Mesenchymal stem cell (in vitro differentiated cells and primary cell): ENCODE measurements around the gene MYBPC2.

Source experiments
- DNase-seq: peaks from one replicate; pipeline ENCODE4 v3.0.0-alpha.2; 2013
- H2AFZ ChIP-seq: one replicate; pipeline ENCODE4 v1.6.1; 2013; ENCODE audit warnings: low read depth, mild to moderate bottlenecking, control low read depth, inconsistent platforms, low read length, moderate library complexity
- H2AK5ac ChIP-seq: 2 replicates; pipeline ENCODE4 v1.6.1; 2013; ENCODE audit warnings: low read length, moderate library complexity, mild to moderate bottlenecking, inconsistent platforms; ENCODE audit not compliant: severe bottlenecking
- H2BK120ac ChIP-seq: one replicate; pipeline ENCODE4 v1.6.1; 2013; ENCODE audit warnings: low read depth, mild to moderate bottlenecking, inconsistent platforms, low read length, moderate library complexity
- H2BK12ac ChIP-seq, 2 experiments: one replicate each; pipeline ENCODE4 v1.6.1; 2013; ENCODE audit warnings: inconsistent platforms in 2 of 2, low read length in 2 of 2, mild to moderate bottlenecking in 2 of 2, moderate library complexity in 2 of 2, control low read depth in 1 of 2
- H2BK15ac ChIP-seq: one replicate; pipeline ENCODE4 v1.6.1; 2013; ENCODE audit warnings: mild to moderate bottlenecking, low read depth, inconsistent platforms; ENCODE audit not compliant: poor library complexity, severe bottlenecking
- H2BK5ac ChIP-seq: 2 replicates; pipeline ENCODE4 v1.6.1; 2013; ENCODE audit warnings: low read depth, mild to moderate bottlenecking, low read length, control low read depth, inconsistent platforms; ENCODE audit not compliant: poor library complexity, severe bottlenecking
- H3K14ac ChIP-seq, 2 experiments: one replicate each; pipeline ENCODE4 v1.6.1; 2013; ENCODE audit warnings: inconsistent platforms in 2 of 2, low read length in 2 of 2, control low read depth in 1 of 2, mild to moderate bottlenecking in 1 of 2, moderate library complexity in 1 of 2
- H3K18ac ChIP-seq, 2 experiments: one replicate each; pipeline ENCODE4 v1.6.1; 2013; ENCODE audit warnings: inconsistent platforms in 2 of 2, low read length in 2 of 2, control low read depth in 1 of 2, low read depth in 1 of 2, mild to moderate bottlenecking in 1 of 2
- H3K23ac ChIP-seq, 2 experiments: one replicate each; pipeline ENCODE4 v1.6.1; 2013; ENCODE audit warnings: inconsistent platforms in 2 of 2, low read length in 2 of 2, mild to moderate bottlenecking in 2 of 2, moderate library complexity in 2 of 2, control low read depth in 1 of 2
- H3K27ac ChIP-seq: 2 replicates; pipeline ENCODE4 v1.5.1; 2013; ENCODE audit warnings: mild to moderate bottlenecking, moderate library complexity, low read length, control low read depth, inconsistent platforms; ENCODE audit not compliant: poor library complexity, severe bottlenecking
- H3K27me3 ChIP-seq, 2 experiments: 2 replicates each; pipeline versions ENCODE4 v1.6.1 to v1.7.0; 2013; ENCODE audit warnings: low read length in 2 of 2, mild to moderate bottlenecking in 2 of 2, moderate library complexity in 2 of 2, control low read depth in 1 of 2, inconsistent platforms in 1 of 2; ENCODE audit not compliant: control insufficient read depth in 1 of 2, insufficient read depth in 1 of 2
- H3K36me3 ChIP-seq, 2 experiments: 2 replicates each; pipeline versions ENCODE4 v1.6.1 to v1.7.0; 2013; ENCODE audit warnings: low read length in 2 of 2, control low read depth in 1 of 2, inconsistent platforms in 1 of 2, low read depth in 1 of 2, mild to moderate bottlenecking in 1 of 2; ENCODE audit not compliant: insufficient read depth in 2 of 2, control insufficient read depth in 1 of 2
- H3K4ac ChIP-seq, 2 experiments: one replicate each; pipeline ENCODE4 v1.6.1; 2013; ENCODE audit warnings: inconsistent platforms in 2 of 2, low read length in 2 of 2, mild to moderate bottlenecking in 2 of 2, moderate library complexity in 2 of 2, control low read depth in 1 of 2, low read depth in 1 of 2
- H3K4me1 ChIP-seq: 2 replicates; pipeline ENCODE4 v1.6.1; 2013; ENCODE audit warnings: low read depth, low read length, control low read depth; ENCODE audit not compliant: control insufficient read depth, insufficient read depth
- H3K4me2 ChIP-seq: 2 replicates; pipeline ENCODE4 v1.6.1; 2013; ENCODE audit warnings: low read length, mild to moderate bottlenecking, inconsistent platforms; ENCODE audit not compliant: poor library complexity, severe bottlenecking
- H3K4me3 ChIP-seq, 2 experiments: 2 replicates each; pipeline versions ENCODE4 v1.5.1 to v1.7.0; 2013; ENCODE audit warnings: low read length in 2 of 2, mild to moderate bottlenecking in 2 of 2, control low read depth in 1 of 2, low read depth in 1 of 2; ENCODE audit not compliant: insufficient read depth in 1 of 2
- H3K79me1 ChIP-seq: replicated peaks from 2 replicates; pipeline ENCODE4 v1.6.1; 2013; ENCODE audit warnings: mild to moderate bottlenecking, control low read depth, low read length, inconsistent platforms; ENCODE audit not compliant: poor library complexity, severe bottlenecking
- H3K9ac ChIP-seq: 2 replicates; pipeline ENCODE4 v1.7.0; 2013; ENCODE audit warnings: mild to moderate bottlenecking, low read length, moderate library complexity
- H3K9me3 ChIP-seq: 2 replicates; pipeline ENCODE4 v1.7.0; 2013; ENCODE audit warnings: mild to moderate bottlenecking, low read length; ENCODE audit not compliant: control insufficient read depth
- H4K8ac ChIP-seq: one replicate; pipeline ENCODE4 v1.6.1; 2013; ENCODE audit warnings: inconsistent platforms, mild to moderate bottlenecking, low read length, moderate library complexity
- H4K91ac ChIP-seq: one replicate; pipeline ENCODE4 v1.6.1; 2013; ENCODE audit warnings: mild to moderate bottlenecking, low read length, inconsistent platforms
- WGBS: methylation state at CpG from one replicate; pipeline ENCODE4 v1.1.7; 2013; ENCODE audit warnings: mixed read lengths; 5-methylcytosine and 5-hydroxymethylcytosine counted together

Gene MYBPC2

DNA sequence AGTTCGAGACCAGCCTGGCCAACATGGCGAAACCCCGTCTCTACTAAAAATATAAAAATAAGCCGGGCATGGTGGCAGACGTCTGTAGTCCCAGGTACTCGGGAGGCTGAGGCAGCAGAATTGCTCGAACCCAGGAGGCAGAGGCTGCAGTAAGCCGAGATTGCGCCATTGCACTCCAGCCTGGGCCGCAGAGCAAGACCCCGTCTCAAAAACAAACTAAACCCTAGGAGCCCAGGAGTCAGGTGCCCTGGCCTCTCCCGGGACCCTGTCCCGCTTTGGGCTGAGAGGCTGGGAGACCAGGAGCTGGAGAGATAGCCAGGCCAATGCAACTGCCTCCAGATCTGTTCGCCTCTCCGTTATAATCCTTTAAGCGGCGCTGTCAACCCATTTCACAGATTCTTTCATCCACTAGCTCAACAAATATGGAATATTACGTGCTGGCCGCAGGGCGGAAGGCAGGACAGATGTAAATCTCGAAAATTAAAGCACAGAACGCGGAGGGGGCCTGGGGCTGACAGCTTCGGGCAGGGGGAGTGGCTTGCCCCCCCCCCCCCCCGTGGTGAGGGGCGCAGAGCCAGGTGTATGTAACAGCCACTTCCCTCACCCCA lies 5.3 kb upstream of the MYBPC2 start:
- no peak overlapping the region for H3K4me2 ChIP-seq
- no peak overlapping the region for H3K23ac ChIP-seq
- H2AFZ ChIP-seq: no peak overlapping the region
- H2BK5ac ChIP-seq: no peak overlapping the region
- H3K4ac ChIP-seq: no peak overlapping the region
- no peak overlapping the region for H3K18ac ChIP-seq
- peaks cover 13% of the 10 kb centered on the region for H3K4me1 ChIP-seq
- H3K9me3 ChIP-seq: no peaks in the 10 kb centered on the region
- H3K27ac ChIP-seq: no peak overlapping the region
- H2AK5ac ChIP-seq: no peak overlapping the region
- 93% methylated on average over 23 of the region's 26 CpGs for WGBS
- no peak overlapping the region for H2BK120ac ChIP-seq
- peak overlapping the region; percentile 31 for H4K8ac ChIP-seq
- H3K36me3 ChIP-seq: no peaks in the 10 kb centered on the region
- H4K91ac ChIP-seq: no peak overlapping the region
- peak overlapping the region in 1 of 2 experiments; percentile 67 for H3K4me3 ChIP-seq
- H2BK12ac ChIP-seq: no peak overlapping the region
- H2BK15ac ChIP-seq: no peak overlapping the region
- peak overlapping the region; percentile 66 for H3K9ac ChIP-seq
- no peak overlapping the region for H3K14ac ChIP-seq
- peaks cover 0 to 45% of the 10 kb centered on the region in 2 experiments for H3K27me3 ChIP-seq
- H3K79me1 ChIP-seq: no peaks in the 10 kb centered on the region
- no peak for DNase-seq

DNA sequence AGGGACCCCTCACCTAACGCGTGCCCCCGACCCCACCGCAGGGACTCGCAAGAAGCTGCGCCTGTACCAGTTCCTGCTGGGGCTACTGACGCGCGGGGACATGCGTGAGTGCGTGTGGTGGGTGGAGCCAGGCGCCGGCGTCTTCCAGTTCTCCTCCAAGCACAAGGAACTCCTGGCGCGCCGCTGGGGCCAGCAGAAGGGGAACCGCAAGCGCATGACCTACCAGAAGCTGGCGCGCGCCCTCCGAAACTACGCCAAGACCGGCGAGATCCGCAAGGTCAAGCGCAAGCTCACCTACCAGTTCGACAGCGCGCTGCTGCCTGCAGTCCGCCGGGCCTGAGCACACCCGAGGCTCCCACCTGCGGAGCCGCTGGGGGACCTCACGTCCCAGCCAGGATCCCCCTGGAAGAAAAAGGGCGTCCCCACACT lies 4.7 kb upstream of the MYBPC2 start:
- no peak overlapping the region for H3K18ac ChIP-seq
- H3K27ac ChIP-seq: no peak overlapping the region

DNA sequence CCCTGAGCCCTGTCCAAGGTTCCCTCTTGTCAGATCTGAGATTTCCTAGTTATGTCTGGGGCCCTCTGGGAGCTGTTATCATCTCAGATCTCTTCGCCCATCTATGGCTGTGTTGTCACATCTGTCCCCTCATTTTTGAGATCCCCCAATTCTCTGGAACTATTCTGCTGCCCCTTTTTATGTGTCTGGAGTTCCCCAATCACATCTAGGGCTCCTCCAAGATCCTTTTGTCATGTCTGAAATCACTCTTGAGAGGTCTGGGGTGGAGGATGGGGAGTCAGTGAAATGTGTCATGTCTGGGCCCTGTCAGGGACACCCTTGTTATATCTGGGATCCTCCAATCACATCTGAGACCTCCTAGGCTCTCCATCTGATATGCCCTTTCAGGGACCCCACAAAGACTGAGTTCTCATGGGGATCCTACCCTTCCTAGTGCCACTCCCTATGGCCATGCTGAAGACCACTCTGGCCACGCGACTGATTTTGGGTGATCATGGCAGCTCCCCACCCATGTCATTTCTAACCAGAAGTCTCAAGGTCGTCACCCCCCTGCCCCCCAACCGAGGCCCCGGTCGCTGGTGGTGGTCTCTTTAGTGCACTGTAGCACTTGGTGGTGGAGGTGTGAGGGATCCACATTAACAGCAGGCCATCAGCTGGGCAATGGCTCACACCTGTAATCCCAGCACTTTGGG lies 3.8 kb upstream of the MYBPC2 start:
- no peak overlapping the region for H3K27ac ChIP-seq
- H4K91ac ChIP-seq: no peak overlapping the region
- peaks cover 0 to 50% of the 10 kb centered on the region in 2 experiments for H3K27me3 ChIP-seq
- H3K9ac ChIP-seq: no peak overlapping the region
- H3K4me3 ChIP-seq: no peak overlapping the region
- no peak overlapping the region for H2BK5ac ChIP-seq
- H2BK12ac ChIP-seq: no peak overlapping the region
- no peak overlapping the region for H3K18ac ChIP-seq
- H3K9me3 ChIP-seq: no peaks in the 10 kb centered on the region
- peaks cover 24% of the 10 kb centered on the region for H3K4me1 ChIP-seq
- H2BK120ac ChIP-seq: no peak overlapping the region
- H3K4ac ChIP-seq: no peak overlapping the region
- no peak overlapping the region for H2AFZ ChIP-seq
- no peaks in the 10 kb centered on the region for H3K79me1 ChIP-seq
- H3K36me3 ChIP-seq: no peaks in the 10 kb centered on the region
- DNase-seq: no peak
- H4K8ac ChIP-seq: no peak overlapping the region
- H2BK15ac ChIP-seq: no peak overlapping the region
- no peak overlapping the region for H3K14ac ChIP-seq
- 97% methylated on average over 6 of the region's 7 CpGs for WGBS
- H2AK5ac ChIP-seq: no peak overlapping the region
- no peak overlapping the region for H3K23ac ChIP-seq
- no peak overlapping the region for H3K4me2 ChIP-seq

More for the DNA sequence above, 4.7 kb upstream of the MYBPC2 start:
- Histone ChIP-seq H2BK12ac (no peak overlapping the region), H3K4me3 (peak overlapping the region; percentile 8 to 67), H3K4me2 (peak overlapping the region; percentile 52), H3K4ac (no peak overlapping the region), H3K79me1 (no peaks in the 10 kb centered on the region), H3K9ac (peak overlapping the region; percentile 66), H2BK15ac (no peak overlapping the region), H2AFZ (no peak overlapping the region), H3K4me1 (peaks cover 19% of the 10 kb centered on the region), H3K36me3 (no peaks in the 10 kb centered on the region), H2BK120ac (no peak overlapping the region), H3K9me3 (no peaks in the 10 kb centered on the region), H2BK5ac (no peak overlapping the region), H3K27me3 (peaks cover 0 to 51% of the 10 kb centered on the region in 2 experiments), H2AK5ac (no peak overlapping the region), H4K91ac (no peak overlapping the region), H4K8ac (peak overlapping the region; percentile 31), H3K14ac (no peak overlapping the region), H3K23ac (no peak overlapping the region)
- WGBS: 20% methylated on average over 38 of the region's 38 CpGs
- DNase-seq: peak; percentile 72

DNA sequence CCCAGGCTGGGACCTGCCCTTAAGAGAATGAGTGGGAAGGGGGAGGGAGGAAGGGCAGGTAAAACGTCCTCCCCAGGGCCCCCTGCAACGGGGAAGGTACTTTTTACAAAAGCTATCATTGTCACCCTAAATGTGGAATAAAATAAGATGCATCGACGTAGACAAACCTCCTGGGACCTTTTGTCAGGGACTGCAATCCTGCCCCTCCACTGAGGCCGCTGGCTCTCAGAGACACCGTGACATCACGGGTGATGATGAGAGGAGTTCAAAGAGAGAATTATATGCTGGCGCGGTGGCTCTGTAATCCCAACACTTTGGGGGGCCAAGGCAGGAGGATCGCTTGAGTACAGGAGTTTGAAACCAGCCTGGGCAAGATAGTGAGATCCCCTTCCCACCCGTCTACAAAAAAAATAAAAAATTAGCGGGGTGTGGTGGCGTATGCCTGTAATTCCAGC lies 1.8 kb upstream of the MYBPC2 start:
- H2BK15ac ChIP-seq: no peak overlapping the region
- WGBS: 64% methylated on average over 11 of the region's 13 CpGs

More for the DNA sequence above, 1.8 kb upstream of the MYBPC2 start:
- Histone ChIP-seq H2AK5ac (no peak overlapping the region), H3K9ac (peak overlapping the region; percentile 77), H3K4me1 (peaks cover 41% of the 10 kb centered on the region), H3K23ac (no peak overlapping the region), H3K4ac (no peak overlapping the region), H2AFZ (peak overlapping the region; percentile 16), H2BK120ac (no peak overlapping the region), H3K4me3 (peak overlapping the region in 1 of 2 experiments; percentile 81), H3K4me2 (peak overlapping the region; percentile 64), H3K27me3 (peaks cover 0 to 56% of the 10 kb centered on the region in 2 experiments), H3K9me3 (no peaks in the 10 kb centered on the region), H3K14ac (no peak overlapping the region), H3K18ac (no peak overlapping the region), H4K91ac (no peak overlapping the region), H3K27ac (no peak overlapping the region), H3K79me1 (no peaks in the 10 kb centered on the region), H3K36me3 (peaks cover 0 to 3% of the 10 kb centered on the region in 2 experiments), H2BK5ac (no peak overlapping the region), H4K8ac (no peak overlapping the region), H2BK12ac (no peak overlapping the region)
- DNase-seq: no peak
